Measurements from ENCODE around the gene TMEM108.

GRCh38 chr3:133123636-133124035 is 85.4 kb downstream of the TMEM108 start:
- TF ChIP-seq TAF1 (IDR thresholded peaks at IDR 0.05; ENCODE audit: low read depth, low read length) (no peak), POLR2AphosphoS5 (IDR thresholded peaks at IDR 0.05; ENCODE audit: low read depth, low read length) (no peak), POLR2A (IDR thresholded peaks at IDR 0.05; ENCODE audit: low read depth, low read length) (no peak), POU2F2 (IDR thresholded peaks at IDR 0.05; ENCODE audit: low read depth, low read length) (no peak), SPI1 (IDR thresholded peaks at IDR 0.05; ENCODE audit: low read depth, low read length) (no peak)
